ENCODE measurements around the gene CNPY3. TPM values are rescaled to one million over a fixed set of nuclear protein-coding genes. Genes with fewer than 3 reads are reported as not detected.

Gene CNPY3
- total and polyA plus RNA-seq, 2 of the 13 experiments (the other 11 are each of a cell fraction or from before 2014, with no cell fraction given) = 42.3 to 60.2 TPM

- TF ChIP-seq ZNF12 (CRISPR knock-in tag; IDR thresholded peaks at IDR 0.05) (peak; percentile 12; the same call in 1 of the 2 replicates), CREBL2 (CRISPR knock-in tag; IDR thresholded peaks at IDR 0.05; ENCODE audit: borderline replicate concordance) (peak; percentile 82), U2AF2 (IDR thresholded peaks at IDR 0.05; ENCODE audit: low read depth, low read length) (no peak), ZKSCAN5 (CRISPR knock-in tag; IDR thresholded peaks at IDR 0.05) (no peak), RBFOX2 (IDR thresholded peaks at IDR 0.05; ENCODE audit: low read depth, low read length) (peak; percentile 94), KAT8 (CRISPR knock-in tag; IDR thresholded peaks at IDR 0.05) (peak; percentile 95), KDM5A (IDR thresholded peaks at IDR 0.05; ENCODE audit: borderline replicate concordance, low read length) (peak; percentile 64; the same call in 1 of the 2 replicates), NCOR1 (IDR thresholded peaks at IDR 0.05; ENCODE audit: borderline replicate concordance, low read length) (peak; percentile 45; the same call in 1 of the 2 replicates), KDM3A (CRISPR knock-in tag; IDR thresholded peaks at IDR 0.05; ENCODE audit: low read depth) (peak; percentile 85; the same call in 1 of the 2 replicates), ZNF703 (CRISPR knock-in tag; IDR thresholded peaks at IDR 0.05; ENCODE audit: borderline replicate concordance) (peak; percentile 97), ARID5B (CRISPR knock-in tag; IDR thresholded peaks at IDR 0.05) (peak; percentile 80), ZNF24 (IDR thresholded peaks at IDR 0.05) (peak; percentile 22; the same call in 1 of the 2 replicates), BHLHE40 (IDR thresholded peaks at IDR 0.05; ENCODE audit: low read length) (peak; percentile 93), RFXAP (CRISPR knock-in tag; IDR thresholded peaks at IDR 0.05; ENCODE audit: borderline replicate concordance) (peak; percentile 98), GLMP (CRISPR knock-in tag; IDR thresholded peaks at IDR 0.05; ENCODE audit: borderline replicate concordance) (no peak), ZNF674 (CRISPR knock-in tag; IDR thresholded peaks at IDR 0.05; ENCODE audit: low read depth) (no peak), ZNF598 (CRISPR knock-in tag; IDR thresholded peaks at IDR 0.05; ENCODE audit: borderline replicate concordance) (peak; percentile 97)
- TF ChIP-seq, protein P1, sequence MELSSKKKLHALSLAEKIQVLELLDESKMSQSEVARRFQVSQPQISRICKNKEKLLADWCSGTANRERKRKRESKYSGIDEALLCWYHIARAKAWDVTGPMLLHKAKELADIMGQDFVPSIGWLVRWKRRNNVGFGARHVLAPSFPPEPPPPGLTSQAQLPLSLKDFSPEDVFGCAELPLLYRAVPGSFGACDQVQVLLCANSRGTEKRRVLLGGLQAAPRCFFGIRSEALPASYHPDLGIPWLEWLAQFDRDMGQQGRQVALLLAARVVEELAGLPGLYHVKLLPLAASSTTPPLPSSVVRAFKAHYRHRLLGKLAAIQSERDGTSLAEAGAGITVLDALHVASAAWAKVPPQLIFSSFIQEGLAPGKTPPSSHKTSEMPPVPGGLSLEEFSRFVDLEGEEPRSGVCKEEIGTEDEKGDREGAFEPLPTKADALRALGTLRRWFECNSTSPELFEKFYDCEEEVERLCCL (CRISPR knock-in tag; IDR thresholded peaks at IDR 0.05; ENCODE audit: borderline replicate concordance) = peak; percentile 94
- TF ChIP-seq, protein P2, sequence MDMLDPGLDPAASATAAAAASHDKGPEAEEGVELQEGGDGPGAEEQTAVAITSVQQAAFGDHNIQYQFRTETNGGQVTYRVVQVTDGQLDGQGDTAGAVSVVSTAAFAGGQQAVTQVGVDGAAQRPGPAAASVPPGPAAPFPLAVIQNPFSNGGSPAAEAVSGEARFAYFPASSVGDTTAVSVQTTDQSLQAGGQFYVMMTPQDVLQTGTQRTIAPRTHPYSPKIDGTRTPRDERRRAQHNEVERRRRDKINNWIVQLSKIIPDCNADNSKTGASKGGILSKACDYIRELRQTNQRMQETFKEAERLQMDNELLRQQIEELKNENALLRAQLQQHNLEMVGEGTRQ (IDR thresholded peaks at IDR 0.05; ENCODE audit: low read depth, low read length) = peak; percentile 72
- TF ChIP-seq, protein P2 (CRISPR knock-in tag; IDR thresholded peaks at IDR 0.05; ENCODE audit: borderline replicate concordance) = peak; percentile 87
These were observed at the start of gene CNPY3 (continued) for GRCh38 chr6:42928986-42929820.
